ENCODE measurements around the gene NDFIP1. TPM values are rescaled to one million over a fixed set of nuclear protein-coding genes. Genes with fewer than 3 reads are reported as not detected.

The NDFIP1 gene
- total RNA-seq, 1 donor from 2014 or later: 178 TPM

- no peak overlapping the region for H3K27ac ChIP-seq
- H3K4me1 ChIP-seq: peaks cover 11% of the 10 kb centered on the region
- H3K36me3 ChIP-seq: no peaks in the 10 kb centered on the region
- intact Hi-C loops (cut with DNase I): no loop called here
- no peak for TF ChIP-seq CTCF (IDR thresholded peaks at IDR 0.05)
- no peak for TF ChIP-seq POLR2A (IDR thresholded peaks at IDR 0.05)
- no peak for TF ChIP-seq POLR2AphosphoS5 (IDR thresholded peaks at IDR 0.05; ENCODE audit: insufficient read depth in 1 of 2, low read depth in 1 of 2)
- no peak for DNase-seq (ENCODE audit: extremely low spot score in 2 of 2)
- H3K4me3 ChIP-seq: no peak overlapping the region
- H3K9me3 ChIP-seq: no peaks in the 10 kb centered on the region
- H3K27me3 ChIP-seq: no peaks in the 10 kb centered on the region
These were observed 10.3 kb upstream of the NDFIP1 start for GRCh38 chr5:142098275-142098674.

- TF ChIP-seq POLR2AphosphoS5 (IDR thresholded peaks at IDR 0.05; ENCODE audit: insufficient read depth in 1 of 2, low read depth in 1 of 2) (no peak), CTCF (IDR thresholded peaks at IDR 0.05) (no peak), POLR2A (IDR thresholded peaks at IDR 0.05) (no peak)
- DNase-seq (ENCODE audit: extremely low spot score in 2 of 2): peak in 1 of 2 donors; percentile 47
- Histone ChIP-seq H3K9me3 (no peaks in the 10 kb centered on the region), H3K27ac (no peak overlapping the region), H3K27me3 (no peaks in the 10 kb centered on the region), H3K4me3 (no peak overlapping the region), H3K4me1 (peaks cover 11% of the 10 kb centered on the region), H3K36me3 (no peaks in the 10 kb centered on the region)
- intact Hi-C loops (cut with DNase I): no loop called here
These were observed 9.6 kb upstream of the NDFIP1 start for GRCh38 chr5:142098931-142099330.

GRCh38 chr5:142100307-142100706, 8.3 kb upstream of the NDFIP1 start:
- no peaks in the 10 kb centered on the region for H3K36me3 ChIP-seq
- TF ChIP-seq POLR2A (IDR thresholded peaks at IDR 0.05) (no peak), POLR2AphosphoS5 (IDR thresholded peaks at IDR 0.05; ENCODE audit: insufficient read depth in 1 of 2, low read depth in 1 of 2) (no peak), CTCF (IDR thresholded peaks at IDR 0.05) (no peak)
- H3K9me3 ChIP-seq: no peaks in the 10 kb centered on the region
- H3K4me1 ChIP-seq: peaks cover 4% of the 10 kb centered on the region
- no peaks in the 10 kb centered on the region for H3K27me3 ChIP-seq
- no peak overlapping the region for H3K27ac ChIP-seq
- intact Hi-C loops (cut with DNase I): no loop called here
- H3K4me3 ChIP-seq: no peak overlapping the region
- DNase-seq (ENCODE audit: extremely low spot score in 2 of 2): peak in 1 of 2 donors; percentile 10

- no peaks in the 10 kb centered on the region for H3K9me3 ChIP-seq
- peak in 1 of 2 donors; percentile 6 for DNase-seq (ENCODE audit: extremely low spot score in 2 of 2)
- H3K36me3 ChIP-seq: no peaks in the 10 kb centered on the region
- no peaks in the 10 kb centered on the region for H3K27me3 ChIP-seq
- TF ChIP-seq POLR2AphosphoS5 (IDR thresholded peaks at IDR 0.05; ENCODE audit: insufficient read depth in 1 of 2, low read depth in 1 of 2) (no peak), POLR2A (IDR thresholded peaks at IDR 0.05) (no peak), CTCF (IDR thresholded peaks at IDR 0.05) (no peak)
- intact Hi-C loops (cut with DNase I): no loop called here
- H3K27ac ChIP-seq: no peak overlapping the region
- H3K4me3 ChIP-seq: no peak overlapping the region
- peaks cover 2% of the 10 kb centered on the region for H3K4me1 ChIP-seq
These were observed 5.4 kb upstream of the NDFIP1 start for GRCh38 chr5:142102980-142103740.

GRCh38 chr5:142104491-142104890, 4.1 kb upstream of the NDFIP1 start:
- no peaks in the 10 kb centered on the region for H3K36me3 ChIP-seq
- no peaks in the 10 kb centered on the region for H3K27me3 ChIP-seq
- no peak overlapping the region for H3K4me3 ChIP-seq
- H3K27ac ChIP-seq: no peak overlapping the region
- TF ChIP-seq POLR2AphosphoS5 (IDR thresholded peaks at IDR 0.05; ENCODE audit: insufficient read depth in 1 of 2, low read depth in 1 of 2) (no peak), CTCF (IDR thresholded peaks at IDR 0.05) (no peak), POLR2A (IDR thresholded peaks at IDR 0.05) (no peak)
- intact Hi-C loops (cut with DNase I): no loop called here
- H3K9me3 ChIP-seq: no peaks in the 10 kb centered on the region
- no peak for DNase-seq (ENCODE audit: extremely low spot score in 2 of 2)
- H3K4me1 ChIP-seq: peaks cover 6% of the 10 kb centered on the region
